OCI-M1 (cell line): ENCODE measurements around the gene CGN.

Experiments used
- DNase-seq: peaks from one replicate; lab custom pipeline; 2025; lab: John Stamatoyannopoulos, UW

CGN gene

GRCh38 chr1:151547900-151548230 is 36.7 kb downstream of the CGN start:
- DNase-seq, result no peak

- no peak for DNase-seq
Measured at GRCh38 chr1:151549199-151549598, 38.0 kb downstream of the CGN start.

GRCh38 chr1:151553659-151554058 is 42.5 kb downstream of the CGN start:
- no peak for DNase-seq

DNA sequence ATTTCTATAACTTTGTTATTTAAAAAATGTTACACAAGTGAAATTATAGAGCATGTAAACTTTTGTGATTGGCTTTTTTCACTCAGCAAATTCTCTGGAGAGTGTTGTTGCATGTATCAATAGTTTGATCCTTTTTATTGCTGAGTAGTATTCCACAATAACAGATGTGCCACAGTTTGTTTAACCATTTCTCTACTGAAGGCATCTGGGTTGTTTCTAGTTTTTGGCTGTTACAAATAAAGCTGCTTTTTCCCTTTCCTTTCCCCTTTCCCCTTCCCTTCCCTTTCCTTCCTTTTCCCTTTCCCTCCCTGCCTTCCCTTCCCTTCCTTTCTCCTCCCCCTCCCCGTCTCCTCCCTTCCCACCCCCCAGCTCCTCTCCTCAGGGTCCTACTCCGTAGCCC is 44.9 kb downstream of the CGN start:
- DNase-seq, result no peak

GRCh38 chr1:151562661-151563060 is 51.5 kb downstream of the CGN start:
- DNase-seq, result no peak

DNA sequence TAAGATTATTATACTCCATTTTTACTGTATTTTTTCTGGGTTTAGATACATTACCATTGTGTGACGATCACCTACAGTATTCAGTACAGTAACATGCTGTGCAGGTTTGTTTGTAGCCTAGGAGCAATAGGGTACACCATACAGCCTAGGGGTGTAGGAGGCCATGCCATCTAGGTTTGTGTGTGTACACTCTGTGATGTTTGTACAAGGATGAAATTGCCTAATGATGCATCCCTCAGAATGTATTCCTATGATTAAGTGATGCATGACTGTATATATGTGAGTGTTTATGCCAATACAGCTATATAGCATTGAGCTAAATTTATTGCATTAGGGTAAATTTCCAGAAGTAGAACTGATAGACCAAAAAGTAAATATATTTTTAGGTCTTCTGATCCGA is 52.2 kb downstream of the CGN start:
- DNase-seq, result no peak

- no peak for DNase-seq
Measured at GRCh38 chr1:151565502-151566189, 54.5 kb downstream of the CGN start.

- no peak for DNase-seq
Measured at GRCh38 chr1:151568626-151569088, 57.5 kb downstream of the CGN start.

- no peak for DNase-seq
Measured at GRCh38 chr1:151570819-151571218, 59.6 kb downstream of the CGN start.

DNA sequence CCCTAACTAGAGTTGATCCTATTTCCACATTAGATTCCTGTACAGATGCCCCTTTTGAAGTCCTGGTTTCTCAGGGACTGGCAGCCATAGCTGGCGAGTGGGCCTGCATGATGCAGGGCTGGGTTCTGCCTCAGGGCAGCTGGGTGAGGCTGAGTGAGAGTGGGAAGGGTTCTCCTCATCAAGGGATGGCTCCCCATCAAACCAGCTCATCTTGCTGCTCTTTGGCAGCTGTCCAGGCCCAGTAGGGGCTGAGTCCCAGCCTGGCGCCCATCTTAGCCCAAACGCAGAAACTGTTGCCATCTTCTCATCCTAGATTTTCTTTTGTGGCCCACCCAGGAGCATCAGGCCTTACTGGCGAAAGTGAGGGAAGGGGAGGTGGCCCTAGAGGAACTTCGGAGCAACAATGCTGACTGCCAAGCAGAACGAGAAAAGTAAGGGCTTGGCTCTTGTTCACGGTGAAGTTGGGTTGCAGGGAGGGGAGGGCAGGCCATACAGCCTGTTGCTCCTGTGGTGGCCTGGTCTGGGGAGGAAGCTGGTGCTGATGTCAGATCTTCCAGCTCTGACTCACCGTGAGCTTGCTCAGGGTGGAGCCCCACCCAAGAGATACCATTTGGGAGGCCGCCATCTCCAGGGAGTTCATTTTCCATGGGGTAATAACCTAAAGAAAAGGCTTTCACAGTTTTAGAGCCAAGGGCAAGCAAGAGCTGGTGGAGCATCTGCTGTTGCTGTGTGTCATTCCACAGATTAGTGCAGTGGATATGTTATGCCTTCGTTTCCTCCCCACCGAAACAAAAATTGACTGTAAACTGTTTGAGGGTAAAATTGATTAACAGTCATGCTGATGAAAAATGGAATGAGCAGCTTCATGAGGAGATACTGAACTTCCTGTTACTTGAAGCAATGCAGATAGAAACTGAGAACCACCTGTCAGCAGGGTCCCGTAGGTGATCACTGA is 63.7 kb downstream of the CGN start:
- peak; percentile 29 for DNase-seq

GRCh38 chr1:151577173-151577572 is 66.0 kb downstream of the CGN start:
- no peak for DNase-seq

- no peak for DNase-seq
Measured at GRCh38 chr1:151578941-151579340, 67.8 kb downstream of the CGN start.

DNA sequence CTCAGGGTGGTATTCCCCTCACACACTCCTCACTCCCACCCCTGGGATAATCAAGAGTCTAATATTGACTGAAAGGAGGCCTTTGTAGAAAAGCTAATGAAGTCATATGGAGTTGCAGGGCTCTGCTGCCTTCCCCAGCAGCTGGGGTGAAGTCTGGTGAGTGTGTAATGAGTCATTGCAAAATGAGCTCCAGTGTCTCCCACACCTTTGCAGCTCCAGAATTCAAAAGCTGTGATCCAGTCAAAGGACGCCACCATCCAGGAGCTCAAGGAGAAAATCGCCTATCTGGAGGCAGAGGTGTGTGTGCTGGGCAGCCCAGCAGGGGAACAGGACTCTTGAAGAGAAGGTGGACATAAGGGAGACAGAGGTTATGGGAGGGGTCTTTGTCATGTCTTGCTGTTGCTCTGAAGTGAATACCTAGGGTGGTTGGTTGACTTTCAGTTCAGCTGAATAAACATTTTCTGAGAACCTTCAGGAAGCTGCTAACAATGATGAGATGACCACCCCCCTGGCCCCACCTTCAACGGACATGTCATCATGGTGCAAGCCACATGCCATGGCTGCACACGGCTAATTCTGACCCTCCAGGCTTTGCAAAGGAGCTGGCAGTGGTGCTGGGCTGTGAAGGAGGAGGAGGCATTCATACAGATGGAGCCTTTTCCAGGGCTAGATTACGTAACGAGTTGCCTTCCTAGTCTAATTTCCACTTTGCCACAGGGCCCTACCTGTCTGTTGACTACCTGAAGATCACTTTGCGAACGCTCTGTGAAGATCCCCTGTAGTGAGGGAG is 68.4 kb downstream of the CGN start:
- DNase-seq, result no peak

DNA sequence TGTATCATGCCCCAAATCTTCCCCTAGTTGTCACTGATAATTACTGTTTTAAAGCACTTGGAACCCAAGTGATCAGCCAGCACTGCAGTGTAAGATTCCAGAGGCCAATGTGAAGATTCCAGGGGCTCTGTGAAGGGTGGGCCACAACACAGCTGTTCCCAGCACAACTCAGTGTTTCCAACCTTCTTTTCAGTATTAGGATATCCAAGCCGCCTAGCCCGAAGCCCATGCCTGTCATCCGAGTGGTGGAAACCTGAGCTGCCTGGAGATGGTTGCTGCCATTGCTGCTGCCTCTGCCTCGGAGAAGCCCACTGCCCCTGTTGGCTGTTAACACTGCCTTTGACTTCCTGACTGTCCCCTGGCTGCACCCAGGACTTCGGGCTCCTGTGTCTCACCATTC is 70.3 kb downstream of the CGN start:
- no peak for DNase-seq

GRCh38 chr1:151581921-151582320 is 70.7 kb downstream of the CGN start:
- DNase-seq, result no peak

DNA sequence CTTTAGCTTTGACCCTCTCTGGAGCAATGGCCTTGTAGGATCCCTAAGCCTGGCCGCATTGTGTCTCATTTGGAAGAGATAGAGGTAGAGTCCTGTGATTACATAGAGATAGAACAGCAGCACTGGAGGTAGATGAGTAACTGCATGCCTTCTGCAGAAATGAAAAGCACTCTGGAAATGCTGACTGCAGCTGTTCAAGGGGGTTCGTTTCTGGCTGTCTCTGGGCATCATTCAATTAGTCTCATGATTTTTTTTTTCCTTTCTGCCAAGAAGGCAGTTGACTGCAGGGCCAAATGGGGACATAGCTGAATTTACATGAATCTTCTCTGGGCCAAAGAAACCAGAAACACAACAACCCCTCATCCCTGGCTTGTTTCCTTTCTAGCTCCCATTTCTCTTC is 72.6 kb downstream of the CGN start:
- DNase-seq, result no peak

DNA sequence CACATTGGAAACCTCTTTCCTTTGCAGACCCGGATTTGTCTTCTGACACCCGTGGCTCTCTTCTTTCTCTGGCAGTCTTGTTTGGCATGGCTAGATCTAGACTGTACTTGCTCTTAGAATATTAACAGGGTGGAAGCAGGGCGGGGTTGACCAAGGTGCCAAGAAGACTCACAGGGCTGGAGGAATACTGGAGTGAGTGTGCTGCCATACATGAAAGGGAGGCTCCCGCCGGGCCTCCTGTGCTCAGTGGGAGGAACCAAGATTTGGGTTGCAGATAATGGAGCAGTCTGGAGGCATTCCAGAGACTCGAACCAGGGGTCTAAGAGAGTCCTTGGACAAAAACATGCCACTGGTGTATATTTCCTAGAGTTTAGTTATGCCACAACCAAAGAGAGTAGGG is 73.1 kb downstream of the CGN start:
- DNase-seq, result no peak

- DNase-seq, result no peak
Measured at GRCh38 chr1:151584780-151585179, 73.6 kb downstream of the CGN start.

GRCh38 chr1:151585622-151586021 is 74.4 kb downstream of the CGN start:
- DNase-seq, result no peak
